HUES48 (cell line): ENCODE data around the gene FBXO30.

ENCODE experiments used
- H3K27ac ChIP-seq: one replicate; pipeline ENCODE4 v1.7.0; 2013; ENCODE audit warnings: low read depth, low read length, inconsistent platforms
- H3K27me3 ChIP-seq: 2 replicates; pipeline ENCODE4 v1.6.1; 2013; ENCODE audit warnings: mild to moderate bottlenecking, low read length; ENCODE audit not compliant: control insufficient read depth, insufficient read depth
- H3K36me3 ChIP-seq: 2 replicates; pipeline ENCODE4 v1.6.1; 2013; ENCODE audit warnings: low read length; ENCODE audit not compliant: control insufficient read depth, insufficient read depth
- H3K4me1 ChIP-seq: 2 replicates; pipeline ENCODE4 v1.6.1; 2013; ENCODE audit warnings: mild to moderate bottlenecking, low read length; ENCODE audit not compliant: control insufficient read depth, insufficient read depth
- H3K4me3 ChIP-seq: 2 replicates; pipeline ENCODE4 v1.5.1; 2013; ENCODE audit warnings: mild to moderate bottlenecking, low read depth, low read length
- H3K9ac ChIP-seq: 2 replicates; pipeline ENCODE4 v1.6.1; 2013; ENCODE audit warnings: mild to moderate bottlenecking, low read depth, low read length, moderate library complexity
- H3K9me3 ChIP-seq: 2 replicates; pipeline ENCODE4 v1.6.1; 2013; ENCODE audit warnings: low read length; ENCODE audit not compliant: control insufficient read depth, insufficient read depth

FBXO30 gene, protein sequence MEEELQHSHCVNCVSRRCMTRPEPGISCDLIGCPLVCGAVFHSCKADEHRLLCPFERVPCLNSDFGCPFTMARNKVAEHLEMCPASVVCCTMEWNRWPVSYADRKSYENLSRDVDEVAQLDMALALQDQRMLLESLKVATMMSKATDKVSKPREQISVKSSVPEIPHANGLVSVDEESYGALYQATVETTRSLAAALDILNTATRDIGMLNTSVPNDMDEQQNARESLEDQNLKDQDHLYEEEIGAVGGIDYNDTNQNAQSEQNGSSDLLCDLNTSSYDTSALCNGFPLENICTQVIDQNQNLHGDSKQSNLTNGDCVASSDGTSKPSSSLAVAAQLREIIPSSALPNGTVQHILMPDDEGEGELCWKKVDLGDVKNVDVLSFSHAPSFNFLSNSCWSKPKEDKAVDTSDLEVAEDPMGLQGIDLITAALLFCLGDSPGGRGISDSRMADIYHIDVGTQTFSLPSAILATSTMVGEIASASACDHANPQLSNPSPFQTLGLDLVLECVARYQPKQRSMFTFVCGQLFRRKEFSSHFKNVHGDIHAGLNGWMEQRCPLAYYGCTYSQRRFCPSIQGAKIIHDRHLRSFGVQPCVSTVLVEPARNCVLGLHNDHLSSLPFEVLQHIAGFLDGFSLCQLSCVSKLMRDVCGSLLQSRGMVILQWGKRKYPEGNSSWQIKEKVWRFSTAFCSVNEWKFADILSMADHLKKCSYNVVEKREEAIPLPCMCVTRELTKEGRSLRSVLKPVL

DNA sequence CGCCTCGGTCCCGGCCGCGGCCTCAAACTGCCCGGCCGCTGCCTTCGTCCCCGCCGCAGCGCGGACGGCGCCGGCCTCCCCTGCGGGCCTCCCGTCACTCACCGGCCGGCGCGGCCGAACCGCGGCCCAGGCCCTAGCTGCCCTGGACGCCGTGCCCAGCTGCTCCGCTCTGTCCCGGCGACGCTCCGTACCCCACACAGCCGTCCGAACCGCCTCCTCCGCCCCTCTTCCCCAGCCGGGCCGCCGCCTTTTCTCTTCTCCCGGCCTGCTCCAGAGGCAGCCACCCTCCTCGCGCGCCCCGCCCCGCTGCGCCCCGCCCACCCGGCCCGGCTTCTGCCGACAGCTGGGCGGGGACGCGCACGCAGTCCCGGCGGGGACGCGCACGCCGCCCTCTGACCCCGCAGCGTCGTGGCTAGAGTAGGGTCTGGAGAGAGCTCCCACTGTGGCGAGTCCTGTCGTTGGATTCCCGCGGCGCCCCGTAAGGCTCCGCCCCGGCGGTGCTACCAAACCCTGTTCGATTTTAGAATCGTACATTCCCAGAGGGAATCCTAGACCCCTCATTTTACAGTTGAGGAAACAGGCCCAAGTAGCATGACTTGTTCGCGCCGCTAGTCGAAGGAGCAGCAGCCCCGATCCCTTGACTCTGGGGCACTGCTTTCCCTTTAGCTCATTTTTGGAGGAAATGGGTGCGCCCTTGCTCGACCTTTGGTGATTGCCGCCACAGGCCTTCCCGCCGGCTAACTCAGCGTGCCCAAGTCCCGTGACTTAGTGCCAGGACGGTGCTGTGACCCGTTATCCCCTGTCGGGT is at the start of gene FBXO30:
FBXO30 (minus strand) TSS at position 295 of the 808 bp plus-strand sequence. CDS start 8,390 bp downstream, outside the sequence.
- H3K27me3 ChIP-seq: no peaks in the 10 kb centered on the region
- H3K9me3 ChIP-seq: no peaks in the 10 kb centered on the region
- H3K27ac ChIP-seq: peak within 1 kb of the TSS; percentile 96
- H3K9ac ChIP-seq: peak within 1 kb of the TSS; percentile 89
- H3K4me1 ChIP-seq: peaks cover 34% of the 10 kb centered on the region
- no peaks in the 10 kb centered on the region for H3K36me3 ChIP-seq
- peak within 1 kb of the TSS; percentile 78 for H3K4me3 ChIP-seq

DNA sequence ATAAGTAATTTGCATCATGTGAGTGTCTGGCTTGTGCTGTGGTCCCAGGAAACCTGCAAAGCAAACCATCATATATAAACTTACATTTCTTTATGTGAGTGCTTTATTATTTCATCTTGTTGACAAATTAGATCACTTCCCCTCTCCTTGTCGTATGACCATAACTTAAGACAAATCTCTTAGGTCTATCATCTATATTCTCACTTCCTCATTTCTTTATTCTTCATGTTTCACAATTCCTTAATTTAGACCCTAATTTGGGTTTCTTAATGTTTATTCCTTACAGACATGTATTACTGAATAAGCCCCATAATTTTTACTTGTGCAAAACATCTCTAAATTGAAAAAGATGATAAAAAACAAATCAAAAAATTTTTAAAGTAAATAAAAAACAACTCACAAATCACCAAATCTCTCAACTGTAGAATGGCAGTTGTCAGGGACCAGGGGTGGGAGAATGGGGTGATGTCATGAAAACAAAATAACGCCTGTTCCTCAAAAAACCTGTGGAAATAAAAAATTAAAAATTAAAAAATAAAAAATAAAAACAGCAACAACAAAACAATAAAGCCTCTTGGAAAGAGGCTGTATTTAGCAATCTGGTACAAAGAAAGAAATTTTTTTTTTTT is 49.5 kb upstream of the FBXO30 start:
- Histone ChIP-seq H3K9me3 (no peaks in the 10 kb centered on the region), H3K36me3 (no peaks in the 10 kb centered on the region), H3K9ac (no peak overlapping the region), H3K27me3 (no peaks in the 10 kb centered on the region), H3K4me3 (no peak overlapping the region), H3K4me1 (no peaks in the 10 kb centered on the region), H3K27ac (no peak overlapping the region)

- Histone ChIP-seq H3K4me1 (no peaks in the 10 kb centered on the region), H3K27ac (no peak overlapping the region), H3K9ac (no peak overlapping the region)
Observed at GRCh38 chr6:145863366-145863765, 48.8 kb upstream of the FBXO30 start.

DNA sequence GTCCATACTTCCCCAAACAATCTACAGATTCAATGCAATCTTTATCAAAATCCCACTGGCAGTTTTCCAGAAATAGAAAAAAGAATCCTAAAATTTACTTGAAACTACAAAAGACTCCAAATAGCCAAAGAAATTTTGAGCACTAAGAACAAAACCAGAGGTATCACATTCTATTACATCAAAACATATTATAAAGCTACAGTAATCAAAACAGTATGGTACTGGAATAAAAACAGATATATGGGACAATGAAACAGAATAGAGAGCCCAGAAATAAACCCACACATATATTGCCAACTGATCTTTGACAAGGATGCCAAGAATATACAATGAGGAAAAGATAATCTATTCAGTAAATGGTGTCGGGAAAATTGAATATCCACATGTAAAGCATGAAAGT is 46.0 kb upstream of the FBXO30 start:
- H3K4me3 ChIP-seq: no peak overlapping the region
- no peaks in the 10 kb centered on the region for H3K36me3 ChIP-seq
- H3K27ac ChIP-seq: no peak overlapping the region
- no peaks in the 10 kb centered on the region for H3K27me3 ChIP-seq
- H3K9me3 ChIP-seq: no peaks in the 10 kb centered on the region
- no peak overlapping the region for H3K9ac ChIP-seq
- H3K4me1 ChIP-seq: no peaks in the 10 kb centered on the region

More at GRCh38 chr6:145863366-145863765, 48.8 kb upstream of the FBXO30 start:
- no peak overlapping the region for H3K4me3 ChIP-seq
- no peaks in the 10 kb centered on the region for H3K27me3 ChIP-seq
- H3K36me3 ChIP-seq: no peaks in the 10 kb centered on the region
- H3K9me3 ChIP-seq: no peaks in the 10 kb centered on the region

GRCh38 chr6:145850671-145851070 is 36.1 kb upstream of the FBXO30 start:
- no peaks in the 10 kb centered on the region for H3K36me3 ChIP-seq
- H3K9me3 ChIP-seq: no peaks in the 10 kb centered on the region
- no peaks in the 10 kb centered on the region for H3K27me3 ChIP-seq
- no peak overlapping the region for H3K4me3 ChIP-seq
- no peaks in the 10 kb centered on the region for H3K4me1 ChIP-seq
- no peak overlapping the region for H3K9ac ChIP-seq
- H3K27ac ChIP-seq: no peak overlapping the region

DNA sequence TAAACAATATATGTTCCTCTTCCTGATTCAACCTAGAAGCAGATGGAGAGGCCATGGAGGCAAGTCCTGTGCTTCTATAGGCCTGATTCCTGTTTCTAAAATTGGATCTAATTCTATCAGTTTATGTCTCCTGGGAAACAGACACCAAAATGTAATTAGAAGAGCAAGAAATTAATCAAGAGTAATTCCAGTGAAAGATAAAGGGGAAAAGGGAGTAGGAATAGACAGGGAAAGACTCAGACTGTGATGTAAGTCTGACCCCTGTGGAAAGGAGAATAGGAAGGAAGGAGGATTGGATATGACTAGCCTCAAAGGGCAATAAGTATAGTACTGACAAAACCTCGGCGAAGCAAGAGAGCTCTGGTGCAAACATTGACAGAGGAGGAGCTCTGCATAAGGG is 33.9 kb upstream of the FBXO30 start:
- Histone ChIP-seq H3K9ac (no peak overlapping the region), H3K4me1 (no peaks in the 10 kb centered on the region), H3K9me3 (no peaks in the 10 kb centered on the region), H3K4me3 (no peak overlapping the region), H3K27ac (no peak overlapping the region), H3K36me3 (no peaks in the 10 kb centered on the region), H3K27me3 (no peaks in the 10 kb centered on the region)

GRCh38 chr6:145845557-145845956 is 31.0 kb upstream of the FBXO30 start:
- Histone ChIP-seq H3K9me3 (no peaks in the 10 kb centered on the region), H3K27ac (no peak overlapping the region), H3K36me3 (no peaks in the 10 kb centered on the region), H3K4me3 (no peak overlapping the region), H3K9ac (no peak overlapping the region), H3K4me1 (no peaks in the 10 kb centered on the region), H3K27me3 (no peaks in the 10 kb centered on the region)

DNA sequence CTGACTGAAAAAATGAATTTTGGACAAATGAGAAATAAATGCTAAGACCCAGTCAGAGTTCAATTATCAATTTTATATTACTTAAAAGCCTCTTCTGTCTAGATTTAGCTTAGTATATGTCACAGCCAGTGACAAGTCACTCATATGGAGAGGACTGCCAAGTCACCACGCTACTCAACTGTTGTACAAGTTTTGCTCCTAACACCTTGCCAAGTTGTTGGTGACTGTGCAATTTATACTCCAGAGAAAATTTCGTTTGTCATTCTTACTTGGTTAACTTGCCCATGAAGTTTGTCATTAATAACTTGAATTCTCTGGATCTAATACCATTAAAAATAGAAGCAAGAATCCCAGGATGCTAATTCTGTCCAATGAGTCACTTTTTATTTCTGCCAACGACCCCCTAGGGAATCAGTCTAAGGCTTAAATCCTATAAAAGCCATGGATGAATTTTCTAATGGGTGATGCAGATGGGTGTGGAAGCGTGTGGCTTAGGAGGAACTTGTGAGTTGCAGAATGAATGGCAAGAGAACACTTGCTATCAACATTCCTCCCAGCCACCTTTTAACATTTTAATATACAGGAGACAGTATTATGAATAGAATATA is 30.4 kb upstream of the FBXO30 start:
- no peaks in the 10 kb centered on the region for H3K4me1 ChIP-seq
- no peaks in the 10 kb centered on the region for H3K36me3 ChIP-seq
- H3K9me3 ChIP-seq: no peaks in the 10 kb centered on the region
- no peak overlapping the region for H3K9ac ChIP-seq
- H3K4me3 ChIP-seq: no peak overlapping the region
- no peaks in the 10 kb centered on the region for H3K27me3 ChIP-seq
- H3K27ac ChIP-seq: no peak overlapping the region

- no peaks in the 10 kb centered on the region for H3K9me3 ChIP-seq
- H3K27ac ChIP-seq: no peak overlapping the region
- H3K9ac ChIP-seq: no peak overlapping the region
- H3K27me3 ChIP-seq: no peaks in the 10 kb centered on the region
- no peak overlapping the region for H3K4me3 ChIP-seq
- H3K36me3 ChIP-seq: no peaks in the 10 kb centered on the region
- H3K4me1 ChIP-seq: no peaks in the 10 kb centered on the region
Observed at GRCh38 chr6:145842693-145843546, 28.3 kb upstream of the FBXO30 start.
